GM21526 (cell line): Measurements from ENCODE around the gene TBC1D8.

ENCODE experiments used
- ATAC-seq: cut with Tn5 transposase; IDR thresholded peaks from one replicate; pipeline ENCODE4 v1.9.1; 2021; ENCODE audit warnings: moderate library complexity; ENCODE audit not compliant: unreplicated experiment, low FRiP score

The TBC1D8 gene

DNA sequence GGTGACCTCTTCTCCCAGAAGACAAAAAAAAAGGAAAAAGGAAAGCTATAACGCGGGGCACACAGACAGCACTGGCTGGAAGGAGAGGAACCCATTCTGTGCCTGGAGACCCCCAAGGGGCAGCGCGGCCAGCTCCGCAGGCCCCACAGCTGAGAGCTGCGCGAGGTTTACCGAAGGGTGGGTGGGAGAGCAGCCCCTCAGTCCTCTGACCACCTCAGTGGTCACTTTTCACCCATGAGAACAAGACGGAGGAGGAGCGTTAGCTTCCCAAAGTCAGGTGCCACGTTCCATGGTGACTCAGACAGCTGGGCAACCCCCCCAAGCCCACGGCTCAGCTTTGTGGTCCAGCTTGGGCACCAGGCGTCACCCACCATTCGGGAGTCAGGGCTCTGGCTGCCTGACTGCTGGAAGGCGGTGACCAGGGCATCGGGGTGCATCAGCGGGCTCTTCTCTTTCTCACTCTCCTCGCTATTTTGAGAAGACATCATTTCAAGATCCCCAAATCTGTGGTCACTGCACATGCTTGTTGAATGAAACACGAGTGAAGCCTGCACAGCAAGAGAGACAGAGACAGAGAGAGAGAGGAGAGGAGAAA, 113.9 kb downstream of the TBC1D8 start:
- ATAC-seq = no peak

GRCh38 chr2:101036562-101036961, 114.6 kb downstream of the TBC1D8 start:
- ATAC-seq = no peak

- ATAC-seq = no peak
Measured at GRCh38 chr2:101032084-101032776, 119.0 kb downstream of the TBC1D8 start.

DNA sequence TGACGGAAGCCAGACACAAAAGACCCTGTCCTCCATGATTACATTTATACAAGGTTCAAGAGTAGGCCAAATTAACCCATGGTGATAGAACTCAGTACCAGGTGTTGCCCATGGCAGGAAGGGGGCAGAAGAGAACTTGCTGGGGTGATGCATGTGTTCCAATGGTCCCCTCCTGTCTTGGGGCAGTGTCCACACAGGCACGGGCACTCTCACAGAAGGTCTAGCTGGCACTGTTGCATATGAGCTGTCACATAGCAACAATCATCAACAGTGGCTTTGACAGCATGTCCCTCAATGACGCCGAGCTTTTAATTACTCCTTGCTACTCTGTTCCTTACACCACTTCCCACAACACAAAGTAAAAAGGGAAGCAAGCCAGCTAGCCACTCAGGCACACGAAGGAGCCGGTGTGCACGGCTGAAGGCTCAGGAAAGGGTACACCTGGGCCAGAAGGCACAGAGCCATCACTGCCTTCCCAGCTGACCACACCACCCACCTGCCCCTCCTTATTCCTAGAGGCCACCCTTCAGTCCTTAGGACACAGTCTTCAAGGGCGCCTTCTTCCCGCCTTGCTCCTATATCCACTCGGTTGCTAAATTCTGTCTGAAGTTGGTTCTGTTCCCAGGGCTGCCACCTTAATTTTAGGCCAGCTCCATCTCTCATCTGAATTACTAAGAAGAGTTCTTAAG, 120.2 kb downstream of the TBC1D8 start:
- ATAC-seq = no peak

GRCh38 chr2:101027852-101028251, 123.3 kb downstream of the TBC1D8 start:
- no peak for ATAC-seq

DNA sequence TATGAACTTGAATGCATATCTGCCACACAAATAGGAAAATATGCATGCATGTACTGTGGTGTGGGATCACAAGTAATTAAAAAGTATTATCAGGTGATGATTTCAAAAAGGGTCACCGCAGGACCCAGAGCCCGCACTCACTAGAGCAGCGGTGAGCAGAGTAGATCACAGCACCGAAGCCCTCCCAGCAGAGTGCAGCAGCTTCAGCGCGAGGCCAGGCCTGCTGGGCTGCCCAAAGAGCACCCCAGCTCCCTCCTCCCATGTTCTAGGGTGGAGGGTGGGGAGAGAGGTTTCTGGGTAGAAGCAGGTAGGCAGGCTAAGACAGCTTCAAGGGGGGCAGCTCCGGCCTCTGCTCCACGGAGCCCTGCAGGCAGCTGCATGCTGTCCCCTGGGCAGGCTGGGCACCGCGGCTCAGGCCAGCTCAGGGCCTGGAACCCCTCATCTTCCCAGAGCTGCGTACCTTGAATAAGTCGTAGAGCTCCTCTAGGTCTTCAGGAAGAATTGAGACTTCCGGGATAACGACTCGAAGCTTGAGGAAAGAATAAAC, 124.2 kb downstream of the TBC1D8 start:
- ATAC-seq = no peak

DNA sequence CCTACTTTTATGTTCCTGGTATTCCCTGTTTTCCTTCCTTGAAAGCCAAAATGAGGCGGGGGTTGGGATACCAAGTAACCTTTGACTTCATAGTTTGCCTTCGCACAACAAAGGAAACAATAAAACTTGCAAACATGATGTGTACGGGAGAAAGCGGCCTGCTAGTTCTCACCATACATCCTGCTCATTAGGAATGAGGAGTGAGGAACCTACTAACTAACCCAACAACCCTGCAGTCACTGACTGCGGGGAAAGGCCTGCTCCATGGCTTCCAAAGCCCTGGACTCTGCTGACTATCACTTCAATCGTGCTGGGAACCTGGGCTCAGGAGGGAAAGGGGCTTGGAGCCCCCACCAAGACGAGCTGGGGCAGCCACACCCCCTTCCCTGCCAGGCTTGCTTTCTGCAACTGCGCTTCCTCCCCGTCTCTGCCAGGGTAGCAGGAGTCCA, 124.9 kb downstream of the TBC1D8 start:
- ATAC-seq = no peak

GRCh38 chr2:101025561-101025960, 125.6 kb downstream of the TBC1D8 start:
- no peak for ATAC-seq

DNA sequence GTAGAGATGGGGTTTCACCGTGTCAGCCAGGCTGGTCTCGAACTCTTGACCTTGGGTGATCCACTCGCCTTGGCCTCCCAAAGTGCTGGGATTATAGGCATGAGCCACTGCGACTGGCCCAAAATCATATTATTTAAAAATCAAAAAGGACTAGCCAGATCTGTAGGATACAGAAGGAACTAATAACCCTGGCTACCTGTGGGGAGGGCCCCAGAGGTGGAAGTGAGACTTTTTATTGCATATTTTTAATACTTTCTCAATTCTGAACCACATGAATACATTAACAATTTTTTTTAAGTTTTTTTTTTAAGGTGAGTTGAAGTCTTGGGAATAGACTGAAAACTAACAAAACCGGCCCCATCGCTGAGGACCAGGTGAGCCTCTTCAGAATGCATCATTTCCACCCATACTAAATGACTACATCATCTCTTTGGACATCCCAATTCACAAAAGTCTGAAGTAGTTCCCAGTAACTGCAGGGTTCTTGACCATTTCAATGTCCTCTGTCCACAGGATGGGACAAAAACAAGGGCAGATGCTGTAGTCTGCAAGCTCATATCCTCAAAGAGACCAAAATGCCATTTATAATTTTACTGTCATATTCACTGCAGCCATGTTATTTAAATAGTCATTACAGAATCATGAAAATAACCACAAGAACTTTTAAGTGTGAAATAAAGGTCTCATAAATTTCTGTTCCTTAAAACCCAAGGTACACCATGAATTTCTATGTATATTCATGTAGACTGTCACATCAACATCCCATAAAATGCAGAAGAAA, 127.7 kb downstream of the TBC1D8 start:
- no peak for ATAC-seq

- ATAC-seq = no peak
Measured at GRCh38 chr2:101022221-101022620, 129.0 kb downstream of the TBC1D8 start.

GRCh38 chr2:101018934-101019333, 132.2 kb downstream of the TBC1D8 start:
- no peak for ATAC-seq

DNA sequence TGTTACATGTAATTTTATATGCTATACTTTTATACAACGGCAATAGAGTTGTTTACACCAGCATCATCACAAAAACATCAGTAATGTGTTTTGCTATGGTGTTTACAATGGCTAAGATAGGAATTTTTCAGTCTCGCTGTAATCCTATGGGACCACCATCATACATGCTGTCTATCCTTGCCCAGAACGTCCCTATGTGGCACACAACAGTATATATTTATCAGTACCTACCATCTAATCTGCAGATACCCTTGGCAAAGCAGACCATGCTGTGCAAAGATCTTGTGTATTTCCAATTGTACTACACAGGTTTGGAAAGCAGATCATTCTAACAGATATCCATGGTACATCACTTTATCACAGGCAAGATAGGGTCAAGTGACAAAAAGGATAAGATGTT, 133.8 kb downstream of the TBC1D8 start:
- no peak for ATAC-seq

DNA sequence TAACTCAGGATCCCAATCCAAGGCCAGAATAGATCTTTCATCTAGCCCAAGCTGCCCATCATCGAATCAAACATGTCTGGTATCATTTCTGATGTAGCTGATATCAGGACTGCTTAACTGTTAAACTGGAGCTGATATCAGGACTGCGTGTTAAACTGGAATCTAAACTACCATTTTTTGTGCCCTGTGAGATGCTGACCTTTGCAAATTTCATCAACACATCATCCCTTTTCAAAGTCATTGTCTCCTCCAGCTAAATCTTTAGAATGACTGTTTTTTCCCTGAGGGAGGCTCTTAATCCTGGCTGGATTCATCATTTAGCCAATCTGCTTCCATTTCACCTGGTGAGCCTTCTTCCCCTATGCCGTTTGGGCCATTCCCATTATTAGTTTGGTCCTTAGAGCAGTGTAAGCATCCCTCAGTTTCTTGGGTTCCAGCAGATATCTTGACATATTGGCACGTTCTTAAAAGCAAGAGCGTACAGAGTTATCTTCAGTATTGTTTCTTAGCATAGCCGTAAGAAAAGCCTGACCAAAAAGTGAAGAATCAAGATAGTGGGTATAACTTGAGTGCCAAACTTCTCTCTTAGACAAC, 136.8 kb downstream of the TBC1D8 start:
- ATAC-seq = no peak

GRCh38 chr2:101012706-101013181, 138.4 kb downstream of the TBC1D8 start:
- no peak for ATAC-seq

- peak; percentile 85 for ATAC-seq
Measured at GRCh38 chr2:101012054-101012705, 139.0 kb downstream of the TBC1D8 start.

- no peak for ATAC-seq
Measured at GRCh38 chr2:101011152-101011551, 140.0 kb downstream of the TBC1D8 start.

DNA sequence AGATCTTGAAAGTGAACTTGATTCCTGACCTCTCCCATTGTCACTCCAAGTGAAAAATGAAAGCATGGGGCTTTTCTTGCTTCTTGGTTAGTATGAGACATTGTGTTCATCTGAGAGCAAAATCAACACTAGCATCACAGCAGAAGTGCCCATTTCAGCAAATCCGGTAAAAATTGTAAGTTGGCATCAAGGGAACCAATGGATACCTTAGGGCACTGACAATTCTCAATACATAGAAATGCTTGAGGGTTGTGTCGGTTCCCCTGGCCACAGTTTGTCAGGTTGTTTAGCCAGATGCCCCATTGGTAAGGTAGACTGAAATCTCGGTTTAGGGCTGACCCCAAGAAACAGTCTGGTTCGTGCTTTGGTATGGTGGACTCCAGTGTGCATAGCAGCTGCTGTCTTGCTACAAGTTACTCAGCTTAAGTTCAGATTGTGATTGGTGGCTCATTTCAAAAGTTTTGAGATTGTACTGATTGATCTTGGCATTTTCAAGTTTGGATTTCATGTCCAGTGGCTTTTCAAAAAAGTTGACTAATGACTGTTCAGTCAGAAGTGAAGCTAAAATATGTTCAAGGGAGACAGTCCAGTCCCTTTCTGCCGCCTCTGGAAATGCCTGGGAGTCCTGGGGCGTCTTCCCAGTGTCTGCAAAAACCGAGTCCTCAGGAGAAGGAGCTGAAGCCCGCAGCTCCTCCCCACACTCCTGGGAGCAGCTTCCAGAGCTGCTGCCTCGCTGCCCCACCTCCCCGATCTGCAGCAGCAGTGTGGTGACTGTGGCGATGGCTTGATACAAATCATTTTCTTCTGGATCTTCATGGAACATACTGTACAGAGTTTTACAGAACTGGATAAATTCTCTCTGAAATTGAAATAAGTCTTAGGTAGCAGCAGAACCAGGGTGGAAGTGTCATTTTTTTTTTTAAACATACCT, 143.5 kb downstream of the TBC1D8 start:
- ATAC-seq = no peak

- no peak for ATAC-seq
Measured at GRCh38 chr2:101006065-101006715, 145.0 kb downstream of the TBC1D8 start.
